Activated gamma-delta T cell treated with Interleukin-2 at 50 U/mL for 16 hours (primary cell): Measurements from ENCODE around the gene MRPL52.
"Not testable (repeated sequence)": the region's sequence is repeated elsewhere in the genome, so short reads cannot be mapped to it uniquely, and the experiment has no call there.

Source experiments
- DNase-seq: peaks from one replicate; pipeline ENCODE4 v3.0.0-alpha.2; 2020

Gene MRPL52

DNA sequence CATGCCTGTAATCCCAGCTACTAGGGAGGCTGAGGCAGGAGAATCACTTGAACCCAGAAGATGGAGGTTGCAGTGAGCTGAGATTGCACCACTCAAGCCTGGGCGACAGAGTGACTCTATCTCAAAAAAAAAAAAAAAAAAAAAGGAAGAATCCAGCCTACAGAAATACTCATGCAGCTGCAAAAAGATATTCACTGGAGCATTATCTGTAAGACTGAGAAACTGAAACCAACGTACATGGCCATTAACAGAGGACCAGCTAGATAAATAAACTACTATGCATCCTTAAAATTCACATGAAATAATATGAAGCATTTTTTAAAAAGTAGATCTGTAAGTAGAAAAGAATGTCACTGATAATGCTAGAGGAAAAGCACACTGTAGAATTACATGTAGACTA is 18.0 kb upstream of the MRPL52 start:
- no peak for DNase-seq

- DNase-seq: no peak
Observed at GRCh38 chr14:22812744-22813143, 16.9 kb upstream of the MRPL52 start.

- DNase-seq: no peak
Observed at GRCh38 chr14:22813145-22813544, 16.5 kb upstream of the MRPL52 start.

DNA sequence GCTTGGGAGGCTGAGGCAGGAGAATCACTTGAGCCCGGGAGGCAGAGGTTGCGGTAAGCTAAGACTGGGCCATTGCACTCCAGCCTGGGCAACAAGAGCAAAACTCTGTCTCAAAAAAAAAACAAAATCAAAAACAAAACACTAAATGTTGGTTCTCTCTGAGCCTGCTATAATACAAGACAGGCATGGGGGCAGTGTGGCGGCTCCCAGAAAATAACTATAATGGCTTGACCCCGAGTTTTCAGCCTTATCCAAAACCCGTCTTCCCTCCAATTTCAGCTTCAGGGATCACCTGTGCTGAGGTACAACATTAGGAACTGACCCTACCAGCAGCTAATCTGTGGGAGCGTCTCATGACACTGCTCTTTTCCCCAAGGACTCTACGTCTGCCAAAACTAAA is 15.3 kb upstream of the MRPL52 start:
- DNase-seq: no peak

GRCh38 chr14:22814941-22815713 is 14.6 kb upstream of the MRPL52 start, which contains the start of gene SLC7A7:
Gene SLC7A7 (minus strand): TSS chr14:22815435. CDS start chr14:22813398, 2,037 bp downstream.
- DNase-seq: no peak

- no peak for DNase-seq
Observed at GRCh38 chr14:22819151-22819988, 10.3 kb upstream of the MRPL52 start.

- DNase-seq: no peak
Observed at GRCh38 chr14:22820731-22821130, 9.0 kb upstream of the MRPL52 start.

GRCh38 chr14:22821193-22822015 is 8.3 kb upstream of the MRPL52 start:
- no peak for DNase-seq

DNA sequence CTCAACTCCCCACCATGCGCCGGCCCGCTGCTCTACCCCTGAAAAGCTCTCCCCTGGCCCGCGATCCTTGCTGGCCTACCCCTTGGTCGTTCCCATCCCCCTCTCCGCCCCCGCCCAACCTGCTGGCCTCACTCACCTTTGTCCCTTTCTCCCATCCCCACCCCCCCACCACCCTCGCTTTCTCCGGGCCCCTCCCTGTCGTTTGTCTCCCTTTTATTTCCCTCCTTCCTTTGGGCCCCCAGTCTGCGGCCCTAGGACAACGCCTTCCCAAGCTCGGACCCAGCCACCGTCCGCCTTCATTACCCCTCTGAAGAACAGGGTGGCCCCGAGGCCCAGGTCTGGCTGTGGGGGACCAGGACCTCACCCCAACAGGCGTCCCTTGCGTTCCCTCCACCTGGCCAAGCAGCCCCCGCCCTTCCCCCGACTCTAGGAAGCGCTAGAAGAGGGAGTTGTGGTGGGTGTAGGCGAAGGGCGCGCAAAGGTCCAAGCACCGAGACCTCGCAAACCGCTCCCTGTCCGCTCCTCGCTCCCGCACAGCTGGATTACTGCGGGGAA is 7.6 kb upstream of the MRPL52 start:
- DNase-seq: no peak

- peak; percentile 65 for DNase-seq
Observed at GRCh38 chr14:22822571-22823098, 7.1 kb upstream of the MRPL52 start.

- DNase-seq: no peak
Observed at GRCh38 chr14:22824711-22825359, 4.9 kb upstream of the MRPL52 start.

- DNase-seq: not testable (repeated sequence)
Observed at GRCh38 chr14:22829076-22829660, 519 bp upstream of the MRPL52 start.

DNA sequence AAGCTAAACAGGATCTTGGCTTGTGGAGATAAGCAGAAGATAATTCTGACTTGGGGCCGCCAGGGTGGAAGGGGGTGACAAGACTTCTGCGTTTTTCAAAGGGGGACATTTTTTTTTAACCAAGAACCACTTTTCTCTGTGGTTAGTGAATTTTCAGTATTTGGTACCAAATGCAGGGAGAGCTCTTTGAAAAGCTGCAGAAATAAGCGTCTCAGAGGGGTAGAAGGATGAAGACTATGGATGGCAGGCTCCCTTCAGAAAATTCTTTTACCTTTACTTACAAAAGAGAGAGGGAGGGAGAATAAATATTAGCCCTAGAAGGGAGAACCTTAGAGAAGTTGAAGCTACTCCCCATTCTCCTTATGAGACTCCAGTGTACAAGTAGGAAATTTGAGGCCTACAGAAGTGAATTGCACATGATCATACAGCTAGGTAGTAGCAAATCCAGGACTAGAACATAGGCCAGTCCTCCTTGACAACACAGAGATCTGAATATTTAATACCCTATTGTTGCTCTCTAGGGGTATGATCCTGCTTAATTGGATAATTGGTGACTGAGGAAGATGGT is 840 bp downstream of the MRPL52 start:
- no peak for DNase-seq

GRCh38 chr14:22835505-22835904 is 5.8 kb downstream of the MRPL52 start:
- DNase-seq: no peak

GRCh38 chr14:22836301-22837113 is 6.8 kb downstream of the MRPL52 start, which contains the start of gene MMP14:
Gene MMP14 (plus strand): TSS chr14:22836585. CDS start chr14:22836818, 233 bp downstream.
- no peak for DNase-seq

GRCh38 chr14:22837114-22837749 is 7.5 kb downstream of the MRPL52 start:
- no peak for DNase-seq

- DNase-seq: no peak
Observed at GRCh38 chr14:22837750-22838538, 8.3 kb downstream of the MRPL52 start.

GRCh38 chr14:22838631-22839041 is 8.9 kb downstream of the MRPL52 start:
- DNase-seq: no peak
